Measurements from ENCODE around the gene GPR25. TPM values are rescaled to one million over a fixed set of nuclear protein-coding genes. Genes with fewer than 3 reads are reported as not detected.

The GPR25 gene
- total RNA-seq, 1 donor from 2014 or later, result 5.9 TPM

- peak within 1 kb of the TSS; percentile 72 for H3K27ac ChIP-seq
- DNase-seq (ENCODE audit: extremely low spot score in 2 of 2), result no peak
- peaks cover 44% of the 10 kb centered on the region for H3K4me1 ChIP-seq
Measured at GRCh38 chr1:200894712-200895442, 22.1 kb downstream of the GPR25 start, which contains the start of gene INAVA. INAVA (plus strand) TSS chr1:200894900; CDS start chr1:200898401, 3,501 bp downstream.

GRCh38 chr1:200895443-200895789 lies 22.6 kb downstream of the GPR25 start:
- intact Hi-C loops (cut with DNase I), result no loop called here

More at GRCh38 chr1:200894712-200895442, 22.1 kb downstream of the GPR25 start, which contains the start of gene INAVA:
- intact Hi-C loops (cut with DNase I), result no loop called here
- peak; percentile 30 to 72 for TF ChIP-seq POLR2AphosphoS5 (IDR thresholded peaks at IDR 0.05; ENCODE audit: insufficient read depth in 1 of 2, low read depth in 1 of 2)
- TF ChIP-seq POLR2A (IDR thresholded peaks at IDR 0.05), result no peak
- no peak for TF ChIP-seq CTCF (IDR thresholded peaks at IDR 0.05)
- H3K36me3 ChIP-seq, result no peaks in the 10 kb centered on the region
- peak within 1 kb of the TSS in 1 of 2 donors; percentile 49 for H3K4me3 ChIP-seq
- no peaks in the 10 kb centered on the region for H3K9me3 ChIP-seq
- H3K27me3 ChIP-seq, result no peaks in the 10 kb centered on the region

GRCh38 chr1:200895801-200896530 lies 23.2 kb downstream of the GPR25 start:
- no peak for DNase-seq (ENCODE audit: extremely low spot score in 2 of 2)
- Histone ChIP-seq H3K36me3 (no peaks in the 10 kb centered on the region), H3K27ac (peak overlapping the region; percentile 72), H3K4me1 (peaks cover 35% of the 10 kb centered on the region), H3K27me3 (no peaks in the 10 kb centered on the region), H3K4me3 (peak overlapping the region in 1 of 2 donors; percentile 49), H3K9me3 (no peaks in the 10 kb centered on the region)
- TF ChIP-seq CTCF (IDR thresholded peaks at IDR 0.05), result no peak
- TF ChIP-seq POLR2AphosphoS5 (IDR thresholded peaks at IDR 0.05; ENCODE audit: insufficient read depth in 1 of 2, low read depth in 1 of 2), result no peak
- no peak for TF ChIP-seq POLR2A (IDR thresholded peaks at IDR 0.05)
- intact Hi-C loops (cut with DNase I), result no loop called here

More at GRCh38 chr1:200895443-200895789, 22.6 kb downstream of the GPR25 start:
- Histone ChIP-seq H3K4me3 (peak overlapping the region in 1 of 2 donors; percentile 49), H3K36me3 (no peaks in the 10 kb centered on the region), H3K4me1 (peaks cover 41% of the 10 kb centered on the region), H3K27ac (peak overlapping the region; percentile 72), H3K9me3 (no peaks in the 10 kb centered on the region), H3K27me3 (no peaks in the 10 kb centered on the region)
- TF ChIP-seq POLR2AphosphoS5 (IDR thresholded peaks at IDR 0.05; ENCODE audit: insufficient read depth in 1 of 2, low read depth in 1 of 2), result no peak
- TF ChIP-seq CTCF (IDR thresholded peaks at IDR 0.05), result no peak
- TF ChIP-seq POLR2A (IDR thresholded peaks at IDR 0.05), result no peak
- no peak for DNase-seq (ENCODE audit: extremely low spot score in 2 of 2)

- Histone ChIP-seq H3K36me3 (no peaks in the 10 kb centered on the region), H3K9me3 (no peaks in the 10 kb centered on the region), H3K4me1 (peaks cover 28% of the 10 kb centered on the region), H3K27me3 (no peaks in the 10 kb centered on the region), H3K27ac (peak overlapping the region; percentile 72), H3K4me3 (peak overlapping the region in 1 of 2 donors; percentile 49)
- intact Hi-C loops (cut with DNase I), result no loop called here
- TF ChIP-seq POLR2A (IDR thresholded peaks at IDR 0.05), result no peak
- peak; percentile 43 to 46 for TF ChIP-seq POLR2AphosphoS5 (IDR thresholded peaks at IDR 0.05; ENCODE audit: insufficient read depth in 1 of 2, low read depth in 1 of 2)
- no peak for DNase-seq (ENCODE audit: extremely low spot score in 2 of 2)
Measured at GRCh38 chr1:200896531-200897196, 23.9 kb downstream of the GPR25 start.

- Histone ChIP-seq H3K36me3 (no peaks in the 10 kb centered on the region), H3K4me1 (peaks cover 24% of the 10 kb centered on the region), H3K9me3 (no peaks in the 10 kb centered on the region), H3K27me3 (no peaks in the 10 kb centered on the region), H3K4me3 (peak overlapping the region in 1 of 2 donors; percentile 49), H3K27ac (no peak overlapping the region)
- no peak for DNase-seq (ENCODE audit: extremely low spot score in 2 of 2)
- intact Hi-C loops (cut with DNase I), result no loop called here
- TF ChIP-seq POLR2AphosphoS5 (IDR thresholded peaks at IDR 0.05; ENCODE audit: insufficient read depth in 1 of 2, low read depth in 1 of 2), result no peak
- no peak for TF ChIP-seq CTCF (IDR thresholded peaks at IDR 0.05)
- TF ChIP-seq POLR2A (IDR thresholded peaks at IDR 0.05), result no peak
Measured at GRCh38 chr1:200897259-200897658, 24.5 kb downstream of the GPR25 start.
